ENCODE data around the gene CSNK1D.

DNA sequence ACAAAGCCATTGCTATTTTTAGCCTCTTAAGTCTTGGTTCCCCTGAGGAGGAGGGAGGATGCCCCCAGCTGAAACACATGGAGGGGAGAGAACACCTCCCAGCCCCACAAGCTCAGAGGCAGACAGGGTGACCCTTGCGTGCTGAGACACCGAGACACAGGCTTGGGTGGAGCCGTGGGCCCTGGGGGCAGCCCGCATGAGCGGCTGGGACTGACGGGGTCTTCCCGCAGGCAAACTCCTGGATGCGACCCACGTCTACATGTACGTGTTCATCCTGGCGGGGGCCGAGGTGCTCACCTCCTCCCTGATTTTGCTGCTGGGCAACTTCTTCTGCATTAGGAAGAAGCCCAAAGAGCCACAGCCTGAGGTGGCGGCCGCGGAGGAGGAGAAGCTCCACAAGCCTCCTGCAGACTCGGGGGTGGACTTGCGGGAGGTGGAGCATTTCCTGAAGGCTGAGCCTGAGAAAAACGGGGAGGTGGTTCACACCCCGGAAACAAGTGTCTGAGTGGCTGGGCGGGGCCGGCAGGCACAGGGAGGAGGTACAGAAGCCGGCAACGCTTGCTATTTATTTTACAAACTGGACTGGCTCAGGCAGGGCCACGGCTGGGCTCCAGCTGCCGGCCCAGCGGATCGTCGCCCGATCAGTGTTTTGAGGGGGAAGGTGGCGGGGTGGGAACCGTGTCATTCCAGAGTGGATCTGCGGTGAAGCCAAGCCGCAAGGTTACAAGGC is 34.9 kb downstream of the CSNK1D start:
- TF ChIP-seq, protein P1, sequence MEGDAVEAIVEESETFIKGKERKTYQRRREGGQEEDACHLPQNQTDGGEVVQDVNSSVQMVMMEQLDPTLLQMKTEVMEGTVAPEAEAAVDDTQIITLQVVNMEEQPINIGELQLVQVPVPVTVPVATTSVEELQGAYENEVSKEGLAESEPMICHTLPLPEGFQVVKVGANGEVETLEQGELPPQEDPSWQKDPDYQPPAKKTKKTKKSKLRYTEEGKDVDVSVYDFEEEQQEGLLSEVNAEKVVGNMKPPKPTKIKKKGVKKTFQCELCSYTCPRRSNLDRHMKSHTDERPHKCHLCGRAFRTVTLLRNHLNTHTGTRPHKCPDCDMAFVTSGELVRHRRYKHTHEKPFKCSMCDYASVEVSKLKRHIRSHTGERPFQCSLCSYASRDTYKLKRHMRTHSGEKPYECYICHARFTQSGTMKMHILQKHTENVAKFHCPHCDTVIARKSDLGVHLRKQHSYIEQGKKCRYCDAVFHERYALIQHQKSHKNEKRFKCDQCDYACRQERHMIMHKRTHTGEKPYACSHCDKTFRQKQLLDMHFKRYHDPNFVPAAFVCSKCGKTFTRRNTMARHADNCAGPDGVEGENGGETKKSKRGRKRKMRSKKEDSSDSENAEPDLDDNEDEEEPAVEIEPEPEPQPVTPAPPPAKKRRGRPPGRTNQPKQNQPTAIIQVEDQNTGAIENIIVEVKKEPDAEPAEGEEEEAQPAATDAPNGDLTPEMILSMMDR (IDR thresholded peaks at IDR 0.05) = no peak
- TF ChIP-seq POLR2A (IDR thresholded peaks at IDR 0.05) = no peak

All from testis (tissue), 2 donors.